HCT116 (cell line): Measurements from ENCODE around the gene FBXO31. TPM values are rescaled to one million over a fixed set of nuclear protein-coding genes. Genes with fewer than 3 reads are reported as not detected.

Experiments
- ATAC-seq: fragments of 200-7000 bp; cut with Tn5 transposase; 2 replicates; pipeline ENCODE4 v1.9.1; 2020; ENCODE audit warnings: mild to moderate bottlenecking, moderate library complexity
- BruUV-seq: library from RNA; stranded (reverse); fragments of 400-500 nt; replicated peaks from 2 replicates; lab custom pipeline; 2021; lab: Mats Ljungman, UMichigan
- CTCF ChIA-PET: fragments of 300-600 bp; sonication (Branson Sonifier 250); formaldehyde crosslinking; loops from one replicate; lab custom pipeline; 2021; ENCODE audit warnings: antibody characterized with exemption; lab: Charles Lee
- POLR2A ChIA-PET: fragments of 300-600, 350-600 bp; sonication (Branson Sonifier 250); formaldehyde crosslinking; loops from one replicate; lab custom pipeline; 2021; ENCODE audit warnings: antibody characterized with exemption; lab: Charles Lee
- RAD21 ChIA-PET, 2 experiments: fragments of 300-600 bp; sonication (Branson Sonifier 250); formaldehyde crosslinking; loops; one replicate each; lab custom pipeline; 2023; ENCODE audit warnings: low total read pairs in 2 of 2; ENCODE audit not compliant: uncharacterized antibody in 2 of 2, unreplicated experiment in 2 of 2, low non-redundant PET in 1 of 2; lab: Charles Lee
- DNase-seq: peaks from one replicate; pipeline ENCODE4 v3.0.0-alpha.2; 2010; ENCODE audit warnings: low read depth, low spot score
- H2AFZ ChIP-seq: fragments of 200-600 bp; shearing (Covaris generic), sonication (generic); 2 replicates; pipeline ENCODE4 v1.6.1; 2017; ENCODE audit warnings: low read depth, mixed run types, mixed read lengths, antibody characterized with exemption, low read length; ENCODE audit not compliant: poor library complexity, severe bottlenecking
- H3K27ac ChIP-seq: 2 replicates; pipeline ENCODE4 v1.5.1; 2012; ENCODE audit warnings: low read depth, low read length
- H3K27me3 ChIP-seq: fragments of 200-600 bp; sonication (generic); 2 replicates; pipeline ENCODE4 v1.6.1; 2016; ENCODE audit warnings: mixed run types, low read length, mixed read lengths; ENCODE audit not compliant: insufficient read depth
- H3K36me3 ChIP-seq, 2 experiments: fragments of 200-500 bp in 1 of 2; fragments of 200-600 bp in 1 of 2; sonication (Bioruptor generic) in 1 of 2; sonication (generic) in 1 of 2; 2 replicates each; pipeline versions ENCODE4 v1.5.1 to v1.6.1; 2014 to 2016; ENCODE audit warnings: low read length in 2 of 2, inconsistent platforms in 1 of 2, mixed read lengths in 1 of 2, mixed run types in 1 of 2; ENCODE audit not compliant: insufficient read depth in 2 of 2, control insufficient read depth in 1 of 2
- H3K4me1 ChIP-seq, 2 experiments: fragments of 200-600 bp in 1 of 2; sonication (generic) in 1 of 2; 2 replicates each; pipeline versions ENCODE4 v1.5.1 to v1.6.1; 2012 to 2017; ENCODE audit warnings: low read length in 2 of 2, inconsistent platforms in 1 of 2, mild to moderate bottlenecking in 1 of 2, mixed read lengths in 1 of 2, mixed run types in 1 of 2, moderate library complexity in 1 of 2; ENCODE audit not compliant: insufficient read depth in 2 of 2, control insufficient read depth in 1 of 2
- H3K4me2 ChIP-seq: fragments of 200-600 bp; sonication (generic); 2 replicates; pipeline ENCODE4 v1.6.1; 2017; ENCODE audit warnings: mixed run types, low read length, mixed read lengths
- H3K4me3 ChIP-seq, 2 experiments: fragments of 200-600 bp in 1 of 2; sonication (generic) in 1 of 2; replicated peaks in 1 of 2; 2 replicates each; pipeline ENCODE4 v1.5.1; 2011 to 2016; ENCODE audit warnings: low read length in 2 of 2, control low read depth in 1 of 2, low read depth in 1 of 2, mild to moderate bottlenecking in 1 of 2, mixed read lengths in 1 of 2, mixed run types in 1 of 2
- H3K79me2 ChIP-seq: fragments of 200-600 bp; sonication (generic); 2 replicates; pipeline ENCODE4 v1.6.1; 2017; ENCODE audit warnings: mild to moderate bottlenecking, mixed run types, low read length, moderate library complexity, mixed read lengths; ENCODE audit not compliant: insufficient read depth
- H3K9ac ChIP-seq: fragments of 200-600 bp; sonication (generic); 2 replicates; pipeline ENCODE4 v1.6.1; 2016; ENCODE audit warnings: low read length, mixed read lengths
- H3K9me2 ChIP-seq: fragments of 200-600 bp; sonication (generic), shearing (Covaris generic); 2 replicates; pipeline ENCODE4 v1.6.1; 2017; ENCODE audit warnings: mixed run types, mild to moderate bottlenecking, moderate library complexity; ENCODE audit not compliant: insufficient read depth
- H3K9me3 ChIP-seq, 2 experiments: fragments of 200-500 bp in 1 of 2; fragments of 200-600 bp in 1 of 2; sonication (Bioruptor generic) in 1 of 2; sonication (generic) in 1 of 2; 2 replicates each; pipeline ENCODE4 v1.6.1; 2014 to 2017; ENCODE audit warnings: low read length in 2 of 2, mixed read lengths in 2 of 2, inconsistent platforms in 1 of 2, low read depth in 1 of 2, mild to moderate bottlenecking in 1 of 2, mixed run types in 1 of 2, moderate library complexity in 1 of 2; ENCODE audit not compliant: control insufficient read depth in 1 of 2, insufficient read depth in 1 of 2
- H4K20me1 ChIP-seq: fragments of 200-600 bp; sonication (generic), shearing (Covaris generic); 2 replicates; pipeline ENCODE4 v1.6.1; 2017; ENCODE audit warnings: mixed run types, mild to moderate bottlenecking, moderate library complexity; ENCODE audit not compliant: insufficient read depth
- CBX3 ChIP-seq: IDR thresholded peaks from 2 replicates; pipeline ENCODE4 v1.6.1; 2012; ENCODE audit warnings: low read depth
- CEBPB ChIP-seq: IDR thresholded peaks from 2 replicates; pipeline ENCODE4 v1.6.1; 2012; ENCODE audit warnings: low read depth
- ELF1 ChIP-seq: IDR thresholded peaks from 2 replicates; pipeline ENCODE4 v1.6.1; 2012; ENCODE audit warnings: low read depth, borderline replicate concordance
- EZH2 ChIP-seq: fragments of 200-600 bp; sonication (generic); IDR thresholded peaks from 2 replicates; pipeline ENCODE4 v1.6.1; 2017; ENCODE audit warnings: antibody characterized with exemption, mixed run types
- FOSL1 ChIP-seq: IDR thresholded peaks from 2 replicates; pipeline ENCODE4 v1.6.1; 2012; ENCODE audit warnings: low read depth
- JUND ChIP-seq: IDR thresholded peaks from 2 replicates; pipeline ENCODE4 v1.6.1; 2012
- POLR2A ChIP-seq: IDR thresholded peaks from 2 replicates; pipeline ENCODE4 v1.7.0; 2011; ENCODE audit warnings: borderline replicate concordance; ENCODE audit not compliant: insufficient read depth, insufficient read length; ENCODE audit errors: extremely low read depth
- POLR2AphosphoS5 ChIP-seq: IDR thresholded peaks from 2 replicates; pipeline ENCODE4 v1.6.1; 2011; ENCODE audit warnings: mild to moderate bottlenecking, low read depth, low read length, moderate library complexity
- RAD21 ChIP-seq: IDR thresholded peaks from 2 replicates; pipeline ENCODE4 v1.6.1; 2012; ENCODE audit warnings: low read depth, mild to moderate bottlenecking
- SIN3A ChIP-seq: IDR thresholded peaks from 2 replicates; pipeline ENCODE4 v1.6.1; 2012; ENCODE audit warnings: low read depth
- SP1 ChIP-seq: IDR thresholded peaks from 2 replicates; pipeline ENCODE4 v1.6.1; 2012; ENCODE audit warnings: low read depth
- SRF ChIP-seq: IDR thresholded peaks from 2 replicates; pipeline ENCODE4 v1.6.1; 2012; ENCODE audit warnings: low read depth
- TCF7L2 ChIP-seq: IDR thresholded peaks from 2 replicates; pipeline ENCODE4 v1.7.0; 2011; ENCODE audit warnings: borderline replicate concordance, inconsistent platforms; ENCODE audit not compliant: insufficient read depth, insufficient read length; ENCODE audit errors: extremely low read depth
- ZNF274 ChIP-seq: fragments of 200-500 bp; sonication (Bioruptor generic); IDR thresholded peaks from 2 replicates; pipeline ENCODE4 v1.6.1; 2014; ENCODE audit warnings: mild to moderate bottlenecking, low read depth, low read length, inconsistent platforms
- intact Hi-C: fragments of 100-400 bp; cut with micrococcal nuclease; formaldehyde crosslinking; loops from 2 replicates; pipeline ENCODE4 v1.10.0; 2022
- total RNA-seq: library from RNA; stranded (reverse); gene quantifications from one replicate; pipeline ENCODE4 v1.2.1, GENCODE V29; 2021; ENCODE audit not compliant: unreplicated experiment
- TF ChIP-seq, protein P1 (sequence below): IDR thresholded peaks from 2 replicates; pipeline ENCODE4 v1.6.1; 2011; ENCODE audit warnings: mild to moderate bottlenecking, low read length, moderate library complexity; ENCODE audit not compliant: insufficient replicate concordance; ENCODE audit errors: extremely low read depth
- TF ChIP-seq, protein P2 (sequence below): IDR thresholded peaks from 2 replicates; pipeline ENCODE4 v1.6.1; 2012
- TF ChIP-seq, protein P3 (sequence below): IDR thresholded peaks from 2 replicates; pipeline ENCODE4 v1.6.1; 2012; ENCODE audit warnings: low read depth

Gene FBXO31
- total RNA-seq, 1 experiment from 2014 or later, result 52.1 TPM

DNA sequence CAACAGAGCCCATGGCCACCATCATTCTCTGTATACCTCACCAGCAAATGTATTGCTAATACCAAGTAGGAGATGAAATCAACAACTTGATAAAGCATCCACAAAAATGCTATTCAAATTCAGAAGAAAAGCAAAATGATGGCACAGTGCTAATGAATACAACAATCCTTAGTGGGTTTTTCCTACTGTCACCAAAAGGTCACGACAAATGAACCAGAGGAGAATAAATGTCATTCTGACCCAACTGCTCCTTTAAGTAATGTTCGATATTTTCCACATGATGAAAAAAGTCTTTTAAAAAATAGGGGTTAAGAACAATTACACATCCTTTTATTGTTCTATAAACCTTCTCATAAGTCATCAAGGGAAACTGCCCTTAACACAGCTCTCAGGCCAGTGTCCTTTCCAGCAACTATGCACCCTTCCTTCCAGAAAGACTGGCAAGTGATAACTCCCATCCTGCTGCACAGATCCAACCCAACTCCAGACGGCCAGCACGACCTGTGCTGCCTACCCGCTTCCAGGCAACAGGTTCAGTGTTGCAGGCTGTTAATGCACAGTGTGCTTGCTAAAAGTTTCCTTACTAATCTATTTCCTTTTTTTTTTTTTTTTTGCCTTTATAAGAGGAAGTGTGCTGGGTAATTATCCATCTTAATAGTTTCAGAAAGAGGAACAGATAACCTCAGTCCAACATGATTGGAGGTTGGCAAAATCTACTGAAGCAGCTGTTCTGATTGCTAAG, 15.4 kb downstream of the FBXO31 start (continued):
- no peak for TF ChIP-seq ELF1

DNA sequence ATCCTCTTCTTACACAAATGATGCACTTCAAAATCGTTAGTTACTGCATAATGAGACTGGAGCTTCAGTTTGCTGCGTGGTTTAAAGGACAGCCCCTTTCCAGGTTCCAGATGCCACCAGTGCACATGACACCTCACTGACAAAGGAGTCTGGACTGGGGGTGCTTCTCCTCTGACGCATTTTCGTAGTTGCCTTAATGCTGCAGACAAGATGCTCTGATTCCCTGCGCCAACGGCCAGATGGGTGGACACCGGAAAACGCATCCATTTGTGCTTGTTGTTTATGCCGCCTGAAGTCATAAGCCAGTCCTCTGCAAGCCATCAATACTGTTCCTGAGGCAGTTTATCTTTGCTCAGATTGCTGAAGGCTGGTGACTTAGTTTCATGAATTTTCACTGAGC, 16.0 kb downstream of the FBXO31 start:
- no peak for TF ChIP-seq POLR2A
- no peak for TF ChIP-seq CBX3
- TF ChIP-seq, protein P1, sequence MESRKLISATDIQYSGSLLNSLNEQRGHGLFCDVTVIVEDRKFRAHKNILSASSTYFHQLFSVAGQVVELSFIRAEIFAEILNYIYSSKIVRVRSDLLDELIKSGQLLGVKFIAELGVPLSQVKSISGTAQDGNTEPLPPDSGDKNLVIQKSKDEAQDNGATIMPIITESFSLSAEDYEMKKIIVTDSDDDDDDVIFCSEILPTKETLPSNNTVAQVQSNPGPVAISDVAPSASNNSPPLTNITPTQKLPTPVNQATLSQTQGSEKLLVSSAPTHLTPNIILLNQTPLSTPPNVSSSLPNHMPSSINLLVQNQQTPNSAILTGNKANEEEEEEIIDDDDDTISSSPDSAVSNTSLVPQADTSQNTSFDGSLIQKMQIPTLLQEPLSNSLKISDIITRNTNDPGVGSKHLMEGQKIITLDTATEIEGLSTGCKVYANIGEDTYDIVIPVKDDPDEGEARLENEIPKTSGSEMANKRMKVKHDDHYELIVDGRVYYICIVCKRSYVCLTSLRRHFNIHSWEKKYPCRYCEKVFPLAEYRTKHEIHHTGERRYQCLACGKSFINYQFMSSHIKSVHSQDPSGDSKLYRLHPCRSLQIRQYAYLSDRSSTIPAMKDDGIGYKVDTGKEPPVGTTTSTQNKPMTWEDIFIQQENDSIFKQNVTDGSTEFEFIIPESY, result no peak
- TF ChIP-seq JUND, result no peak
- no peak for TF ChIP-seq SP1
- no peak for TF ChIP-seq TCF7L2
- TF ChIP-seq FOSL1, result no peak
- no peak for TF ChIP-seq ZNF274
- TF ChIP-seq SIN3A, result no peak
- TF ChIP-seq CEBPB, result no peak
- TF ChIP-seq, protein P2, sequence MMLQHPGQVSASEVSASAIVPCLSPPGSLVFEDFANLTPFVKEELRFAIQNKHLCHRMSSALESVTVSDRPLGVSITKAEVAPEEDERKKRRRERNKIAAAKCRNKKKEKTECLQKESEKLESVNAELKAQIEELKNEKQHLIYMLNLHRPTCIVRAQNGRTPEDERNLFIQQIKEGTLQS, result no peak
- no peak for TF ChIP-seq SRF
- TF ChIP-seq POLR2AphosphoS5, result no peak
- no peak for TF ChIP-seq EZH2
- TF ChIP-seq, protein P3, sequence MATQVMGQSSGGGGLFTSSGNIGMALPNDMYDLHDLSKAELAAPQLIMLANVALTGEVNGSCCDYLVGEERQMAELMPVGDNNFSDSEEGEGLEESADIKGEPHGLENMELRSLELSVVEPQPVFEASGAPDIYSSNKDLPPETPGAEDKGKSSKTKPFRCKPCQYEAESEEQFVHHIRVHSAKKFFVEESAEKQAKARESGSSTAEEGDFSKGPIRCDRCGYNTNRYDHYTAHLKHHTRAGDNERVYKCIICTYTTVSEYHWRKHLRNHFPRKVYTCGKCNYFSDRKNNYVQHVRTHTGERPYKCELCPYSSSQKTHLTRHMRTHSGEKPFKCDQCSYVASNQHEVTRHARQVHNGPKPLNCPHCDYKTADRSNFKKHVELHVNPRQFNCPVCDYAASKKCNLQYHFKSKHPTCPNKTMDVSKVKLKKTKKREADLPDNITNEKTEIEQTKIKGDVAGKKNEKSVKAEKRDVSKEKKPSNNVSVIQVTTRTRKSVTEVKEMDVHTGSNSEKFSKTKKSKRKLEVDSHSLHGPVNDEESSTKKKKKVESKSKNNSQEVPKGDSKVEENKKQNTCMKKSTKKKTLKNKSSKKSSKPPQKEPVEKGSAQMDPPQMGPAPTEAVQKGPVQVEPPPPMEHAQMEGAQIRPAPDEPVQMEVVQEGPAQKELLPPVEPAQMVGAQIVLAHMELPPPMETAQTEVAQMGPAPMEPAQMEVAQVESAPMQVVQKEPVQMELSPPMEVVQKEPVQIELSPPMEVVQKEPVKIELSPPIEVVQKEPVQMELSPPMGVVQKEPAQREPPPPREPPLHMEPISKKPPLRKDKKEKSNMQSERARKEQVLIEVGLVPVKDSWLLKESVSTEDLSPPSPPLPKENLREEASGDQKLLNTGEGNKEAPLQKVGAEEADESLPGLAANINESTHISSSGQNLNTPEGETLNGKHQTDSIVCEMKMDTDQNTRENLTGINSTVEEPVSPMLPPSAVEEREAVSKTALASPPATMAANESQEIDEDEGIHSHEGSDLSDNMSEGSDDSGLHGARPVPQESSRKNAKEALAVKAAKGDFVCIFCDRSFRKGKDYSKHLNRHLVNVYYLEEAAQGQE, result no peak
- no peak for TF ChIP-seq RAD21
- TF ChIP-seq, all 23 proteins: peak for 0
- H3K27ac ChIP-seq, result no peak overlapping the region
- BruUV-seq, result no TSS peak
- RAD21 ChIA-PET, result no interaction called here
- no peak overlapping the region for H3K4me3 ChIP-seq
- no peaks in the 10 kb centered on the region for H3K9me2 ChIP-seq
- no peak for ATAC-seq
- intact Hi-C loops, result no loop called here
- no peak overlapping the region for H3K4me2 ChIP-seq
- H4K20me1 ChIP-seq, result peaks cover 16% of the 10 kb centered on the region; the same call in 1 of the 2 replicates
- H3K27me3 ChIP-seq, result no peaks in the 10 kb centered on the region
- H3K9me3 ChIP-seq, result no peaks in the 10 kb centered on the region
- peaks cover 3 to 6% of the 10 kb centered on the region in 2 experiments; a peak in 1 of 4 replicates for H3K36me3 ChIP-seq
- CTCF ChIA-PET, result no interaction called here
- peaks cover 96% of the 10 kb centered on the region for H3K79me2 ChIP-seq
- POLR2A ChIA-PET, result no interaction called here
- no peak overlapping the region for H2AFZ ChIP-seq
- H3K4me1 ChIP-seq, result peaks cover 0 to 7% of the 10 kb centered on the region in 2 experiments; a peak in 2 of 4 replicates
- H3K9ac ChIP-seq, result no peak overlapping the region
- no peak for DNase-seq
